Mesendoderm (in vitro differentiated cells): ENCODE data around the gene MYBPC3.

Experiments used
- DNase-seq: peaks from one replicate; pipeline ENCODE4 v3.0.0; 2013
- H2AK5ac ChIP-seq: 2 replicates; pipeline ENCODE4 v1.6.1; 2013; ENCODE audit warnings: low read length, inconsistent platforms
- H2BK120ac ChIP-seq: 2 replicates; pipeline ENCODE4 v1.6.1; 2013; ENCODE audit warnings: low read depth, mild to moderate bottlenecking, low read length, moderate library complexity, mixed read lengths
- H2BK15ac ChIP-seq: replicated peaks from 2 replicates; pipeline ENCODE4 v1.6.1; 2013; ENCODE audit warnings: low read depth, mild to moderate bottlenecking, moderate library complexity
- H2BK5ac ChIP-seq: 2 replicates; pipeline ENCODE4 v1.6.1; 2013; ENCODE audit warnings: low read length, inconsistent platforms
- H3K18ac ChIP-seq: 2 replicates; pipeline ENCODE4 v1.6.1; 2013; ENCODE audit warnings: mild to moderate bottlenecking, low read length, mixed read lengths
- H3K23ac ChIP-seq: one replicate; pipeline ENCODE4 v1.6.1; 2013; ENCODE audit warnings: low read length
- H3K27ac ChIP-seq: 2 replicates; pipeline ENCODE4 v1.5.1; 2013; ENCODE audit warnings: low read depth, mild to moderate bottlenecking, inconsistent platforms, low read length, moderate library complexity
- H3K27me3 ChIP-seq: 2 replicates; pipeline ENCODE4 v1.6.1; 2013; ENCODE audit warnings: low read length, control low read depth, mild to moderate bottlenecking, inconsistent platforms; ENCODE audit not compliant: insufficient read depth, poor library complexity
- H3K36me3 ChIP-seq: 2 replicates; pipeline ENCODE4 v1.6.1; 2013; ENCODE audit warnings: low read length, inconsistent platforms; ENCODE audit not compliant: control insufficient read depth, insufficient read depth
- H3K4ac ChIP-seq: one replicate; pipeline ENCODE4 v1.6.1; 2013; ENCODE audit warnings: low read depth, mild to moderate bottlenecking, low read length, moderate library complexity
- H3K4me1 ChIP-seq: 2 replicates; pipeline ENCODE4 v1.6.1; 2013; ENCODE audit warnings: low read depth, low read length, inconsistent platforms; ENCODE audit not compliant: control insufficient read depth
- H3K4me2 ChIP-seq: 2 replicates; pipeline ENCODE4 v1.6.1; 2013; ENCODE audit warnings: low read length
- H3K4me3 ChIP-seq: 2 replicates; pipeline ENCODE4 v1.5.1; 2013; ENCODE audit warnings: mild to moderate bottlenecking, low read length
- H3K56ac ChIP-seq: one replicate; pipeline ENCODE4 v1.6.1; 2013; ENCODE audit warnings: low read length
- H3K79me1 ChIP-seq: 2 replicates; pipeline ENCODE4 v1.6.1; 2013; ENCODE audit warnings: low read length, inconsistent platforms
- H3K79me2 ChIP-seq: 2 replicates; pipeline ENCODE4 v1.6.1; 2013; ENCODE audit warnings: mild to moderate bottlenecking, low read length; ENCODE audit not compliant: control insufficient read depth, insufficient read depth
- H3K9ac ChIP-seq: 2 replicates; pipeline ENCODE4 v1.6.1; 2013; ENCODE audit warnings: low read length, inconsistent platforms
- H4K5ac ChIP-seq: one replicate; pipeline ENCODE4 v1.6.1; 2013; ENCODE audit warnings: low read length
- H4K8ac ChIP-seq: one replicate; pipeline ENCODE4 v1.6.1; 2013; ENCODE audit warnings: low read depth, mild to moderate bottlenecking, control low read depth, low read length, moderate library complexity
- WGBS: extraction: QIAGEN DNeasy Blood & Tissue Kit; methylation state at CpG from one replicate; pipeline ENCODE4 v1.1.7; 2013; ENCODE audit warnings: low lambda C conversion rate, missing lambda C conversion rate; ENCODE audit not compliant: insufficient coverage; ENCODE audit errors: extremely low coverage; 5-methylcytosine and 5-hydroxymethylcytosine counted together

The MYBPC3 gene

GRCh38 chr11:47379317-47379716, 26.8 kb upstream of the MYBPC3 start:
- H4K8ac ChIP-seq, result no peak overlapping the region
- no peak overlapping the region for H3K4ac ChIP-seq
- no peak overlapping the region for H2BK120ac ChIP-seq
- no peaks in the 10 kb centered on the region for H3K36me3 ChIP-seq
- H3K56ac ChIP-seq, result no peak overlapping the region
- no peaks in the 10 kb centered on the region for H3K27me3 ChIP-seq
- H3K23ac ChIP-seq, result no peak overlapping the region
- no peaks in the 10 kb centered on the region for H3K79me1 ChIP-seq
- H2BK5ac ChIP-seq, result no peak overlapping the region
- no peak overlapping the region for H4K5ac ChIP-seq
- no peak overlapping the region for H3K9ac ChIP-seq
- no peak for DNase-seq
- H3K4me2 ChIP-seq, result no peak overlapping the region
- H3K4me1 ChIP-seq, result peaks cover 5% of the 10 kb centered on the region
- no CpG with 5 or more reads among the region's 2 CpGs for WGBS
- no peak overlapping the region for H2BK15ac ChIP-seq
- no peaks in the 10 kb centered on the region for H3K79me2 ChIP-seq
- H3K27ac ChIP-seq, result no peak overlapping the region
- H2AK5ac ChIP-seq, result no peak overlapping the region
- H3K4me3 ChIP-seq, result no peak overlapping the region
- H3K18ac ChIP-seq, result no peak overlapping the region

DNA sequence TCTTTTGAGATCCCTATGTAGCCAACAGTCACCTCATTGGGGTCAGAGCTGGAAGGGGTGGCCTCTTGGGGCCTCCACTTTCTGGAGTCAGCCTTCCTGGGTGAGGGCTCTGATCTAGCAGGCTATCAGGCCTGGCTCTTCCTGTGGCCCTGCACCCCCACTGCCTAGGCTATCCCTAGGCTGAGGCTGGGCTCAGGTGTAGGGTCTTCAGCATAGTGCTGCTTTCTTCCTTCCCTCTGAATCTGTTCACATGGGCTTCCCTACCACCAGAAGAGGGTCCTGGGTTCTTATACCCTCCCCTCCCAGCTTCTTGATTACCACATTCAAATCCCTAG, 26.3 kb upstream of the MYBPC3 start:
- no peak overlapping the region for H3K27ac ChIP-seq
- H3K4ac ChIP-seq, result no peak overlapping the region
- no peaks in the 10 kb centered on the region for H3K36me3 ChIP-seq
- H3K4me2 ChIP-seq, result no peak overlapping the region
- no peaks in the 10 kb centered on the region for H3K27me3 ChIP-seq
- H4K5ac ChIP-seq, result peak overlapping the region; percentile 16
- no peak for DNase-seq
- H3K18ac ChIP-seq, result no peak overlapping the region
- no peak overlapping the region for H4K8ac ChIP-seq
- H3K79me2 ChIP-seq, result no peaks in the 10 kb centered on the region
- H2AK5ac ChIP-seq, result no peak overlapping the region
- no peak overlapping the region for H2BK15ac ChIP-seq
- no peak overlapping the region for H3K4me3 ChIP-seq
- H3K23ac ChIP-seq, result no peak overlapping the region
- H3K56ac ChIP-seq, result peak overlapping the region; percentile 30
- H2BK5ac ChIP-seq, result no peak overlapping the region
- H3K9ac ChIP-seq, result no peak overlapping the region
- H3K4me1 ChIP-seq, result peaks cover 5% of the 10 kb centered on the region
- H2BK120ac ChIP-seq, result no peak overlapping the region
- no peaks in the 10 kb centered on the region for H3K79me1 ChIP-seq

DNA sequence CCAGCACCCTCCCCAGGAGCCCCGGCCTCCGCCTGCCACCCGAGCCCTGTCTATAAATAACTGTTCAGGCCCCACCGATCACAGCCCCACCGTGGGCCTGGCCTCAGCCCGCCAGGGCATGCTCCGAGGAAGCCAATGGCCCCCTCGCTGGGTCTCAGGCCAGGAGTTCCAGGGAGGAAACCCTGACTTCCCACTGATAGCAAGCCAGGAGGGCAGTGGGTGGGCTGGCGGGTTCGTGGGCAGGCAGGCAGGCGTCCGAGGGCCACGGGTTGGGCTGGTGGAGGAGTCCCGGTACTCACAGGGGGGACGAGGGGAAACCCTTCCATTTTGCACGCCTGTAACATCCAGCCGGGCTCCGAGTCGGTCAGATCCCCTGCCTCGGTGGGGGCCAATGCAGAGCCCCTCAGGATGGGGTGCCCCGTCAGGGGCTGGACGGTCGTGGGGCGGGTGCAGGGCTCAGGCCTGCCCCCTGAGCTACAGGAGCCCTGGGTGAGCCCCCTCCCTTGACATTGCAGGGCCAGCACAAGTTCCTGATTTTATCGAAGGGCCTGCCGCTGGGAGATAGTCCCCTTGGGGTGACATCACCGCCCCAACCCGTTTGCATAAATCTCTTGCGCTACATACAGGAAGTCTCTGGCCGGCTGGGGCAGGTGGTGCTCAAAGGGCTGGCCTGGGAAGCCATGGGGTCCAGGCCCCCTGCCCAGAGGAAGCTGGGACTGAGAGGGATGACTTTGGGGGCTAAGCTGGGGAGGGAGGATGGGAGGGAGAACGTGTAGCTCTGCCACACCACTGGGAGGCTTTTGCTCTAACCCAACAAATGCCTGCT, 25.7 kb upstream of the MYBPC3 start, which contains the start of gene SPI1:
TSS of gene SPI1 (minus strand) at position 538 of the 826 bp plus-strand sequence. CDS start at position 344, 194 bp downstream.
- H3K27me3 ChIP-seq, result no peaks in the 10 kb centered on the region
- H3K4me2 ChIP-seq, result no peak within 1 kb of the TSS
- peak within 1 kb of the TSS; percentile 30 for H3K56ac ChIP-seq
- H3K4me1 ChIP-seq, result peaks cover 5% of the 10 kb centered on the region
- no peak within 1 kb of the TSS for H2BK15ac ChIP-seq
- no peak within 1 kb of the TSS for H3K9ac ChIP-seq
- no peaks in the 10 kb centered on the region for H3K36me3 ChIP-seq
- no peak within 1 kb of the TSS for H3K27ac ChIP-seq
- no peak within 1 kb of the TSS for H4K8ac ChIP-seq
- peak; percentile 77 for DNase-seq
- H3K79me2 ChIP-seq, result no peaks in the 10 kb centered on the region
- H3K4ac ChIP-seq, result no peak within 1 kb of the TSS
- H2BK5ac ChIP-seq, result no peak within 1 kb of the TSS
- H2AK5ac ChIP-seq, result no peak within 1 kb of the TSS
- no peak within 1 kb of the TSS for H3K18ac ChIP-seq
- WGBS, result no CpG with 5 or more reads among the region's 31 CpGs
- H3K23ac ChIP-seq, result no peak within 1 kb of the TSS
- no peak within 1 kb of the TSS for H2BK120ac ChIP-seq
- H3K4me3 ChIP-seq, result no peak within 1 kb of the TSS
- H3K79me1 ChIP-seq, result no peaks in the 10 kb centered on the region
- H4K5ac ChIP-seq, result peak within 1 kb of the TSS; percentile 16

GRCh38 chr11:47377571-47378009, 25.1 kb upstream of the MYBPC3 start:
- no peak overlapping the region for H4K5ac ChIP-seq
- no CpG with 5 or more reads among the region's 5 CpGs for WGBS
- no peak for DNase-seq

DNA sequence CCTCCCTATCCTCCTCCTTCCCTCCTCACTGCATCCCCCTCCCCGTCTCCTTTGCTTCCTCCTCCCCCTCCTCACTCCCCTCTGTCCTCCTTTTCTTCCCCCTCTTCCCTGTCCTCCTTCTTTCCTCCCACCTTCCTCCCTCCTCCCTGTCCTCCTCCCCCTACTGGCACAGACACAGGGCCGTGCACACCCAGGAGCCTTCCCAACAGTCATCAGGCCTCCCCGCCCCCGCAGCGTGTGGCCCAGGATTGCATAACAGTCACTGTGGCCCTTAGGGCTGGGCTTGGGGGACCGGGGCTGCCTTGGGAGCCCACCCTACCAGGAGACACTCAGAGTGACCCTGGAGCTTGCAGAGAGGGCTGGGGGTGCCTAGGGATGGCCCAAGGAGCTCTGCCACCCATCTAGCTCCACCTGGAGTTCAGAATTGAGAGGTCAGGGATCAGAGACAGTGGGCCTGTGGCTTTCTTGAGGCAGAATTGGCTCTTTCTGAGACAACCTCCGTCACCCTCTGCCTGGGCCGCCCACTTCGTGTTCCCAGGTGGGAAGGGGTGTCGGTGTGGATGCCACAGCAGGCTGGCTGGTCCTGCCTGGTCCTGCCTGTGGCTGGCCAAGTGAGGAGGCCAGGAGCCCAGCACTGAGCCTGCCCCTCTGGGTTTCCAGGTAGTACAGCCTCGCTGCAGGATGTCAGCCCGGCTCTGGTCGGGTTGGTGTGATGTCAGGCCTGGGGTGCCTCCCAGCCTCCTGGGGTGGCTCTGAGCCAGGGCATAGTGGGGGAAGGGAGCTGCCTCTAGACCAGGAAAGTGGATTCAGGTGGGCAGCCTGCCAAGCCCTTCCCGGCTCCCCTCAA, 24.2 kb upstream of the MYBPC3 start:
- Histone ChIP-seq H3K79me2 (no peaks in the 10 kb centered on the region), H2BK120ac (no peak overlapping the region), H3K4ac (no peak overlapping the region), H2AK5ac (no peak overlapping the region), H4K8ac (no peak overlapping the region), H3K79me1 (no peaks in the 10 kb centered on the region), H2BK15ac (no peak overlapping the region), H3K23ac (no peak overlapping the region), H3K36me3 (no peaks in the 10 kb centered on the region), H2BK5ac (no peak overlapping the region), H4K5ac (no peak overlapping the region), H3K56ac (no peak overlapping the region), H3K4me3 (no peak overlapping the region), H3K27ac (no peak overlapping the region), H3K4me1 (peaks cover 5% of the 10 kb centered on the region), H3K9ac (no peak overlapping the region), H3K27me3 (no peaks in the 10 kb centered on the region), H3K4me2 (no peak overlapping the region), H3K18ac (no peak overlapping the region)
- DNase-seq, result peak; percentile 38
- WGBS, result no CpG with 5 or more reads among the region's 14 CpGs

More at GRCh38 chr11:47377571-47378009, 25.1 kb upstream of the MYBPC3 start:
- Histone ChIP-seq H3K27ac (no peak overlapping the region), H2BK15ac (no peak overlapping the region), H3K4me3 (no peak overlapping the region), H3K23ac (no peak overlapping the region), H3K79me2 (no peaks in the 10 kb centered on the region), H2BK120ac (no peak overlapping the region), H2BK5ac (no peak overlapping the region), H3K4me1 (peaks cover 5% of the 10 kb centered on the region), H3K56ac (no peak overlapping the region), H3K36me3 (no peaks in the 10 kb centered on the region), H3K79me1 (no peaks in the 10 kb centered on the region), H2AK5ac (no peak overlapping the region), H4K8ac (no peak overlapping the region), H3K18ac (no peak overlapping the region), H3K4me2 (no peak overlapping the region), H3K9ac (no peak overlapping the region), H3K27me3 (no peaks in the 10 kb centered on the region), H3K4ac (no peak overlapping the region)
